GM19193 (cell line): Measurements from ENCODE around the gene RAP1GAP.

ENCODE experiments used
- POLR2A ChIP-seq: IDR thresholded peaks from 4 replicates; pipeline ENCODE4 v1.6.1; 2011; ENCODE audit not compliant: insufficient read depth, insufficient read length; ENCODE audit errors: extremely low read depth

Gene RAP1GAP

DNA sequence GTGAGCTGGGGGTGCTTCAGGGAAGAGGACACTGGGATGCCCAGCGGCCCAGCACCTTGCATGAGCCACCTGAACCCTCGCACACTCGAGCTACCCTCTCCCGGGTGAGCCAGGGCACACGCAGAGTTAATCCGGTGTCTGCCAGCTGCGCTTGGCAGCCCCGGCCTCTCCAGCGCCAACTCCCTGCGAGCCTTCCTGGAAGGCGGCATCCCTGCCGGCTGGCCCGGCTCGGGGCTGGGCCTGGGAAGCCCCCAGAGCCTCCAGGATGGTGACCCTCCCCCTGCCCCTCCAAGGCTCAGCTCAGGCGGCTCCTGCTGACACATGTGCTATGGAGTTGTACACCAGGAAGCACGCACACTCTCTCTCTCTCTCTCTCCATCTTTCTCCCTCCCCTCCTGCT lies 48.7 kb downstream of the RAP1GAP start:
- TF ChIP-seq POLR2A: no peak

DNA sequence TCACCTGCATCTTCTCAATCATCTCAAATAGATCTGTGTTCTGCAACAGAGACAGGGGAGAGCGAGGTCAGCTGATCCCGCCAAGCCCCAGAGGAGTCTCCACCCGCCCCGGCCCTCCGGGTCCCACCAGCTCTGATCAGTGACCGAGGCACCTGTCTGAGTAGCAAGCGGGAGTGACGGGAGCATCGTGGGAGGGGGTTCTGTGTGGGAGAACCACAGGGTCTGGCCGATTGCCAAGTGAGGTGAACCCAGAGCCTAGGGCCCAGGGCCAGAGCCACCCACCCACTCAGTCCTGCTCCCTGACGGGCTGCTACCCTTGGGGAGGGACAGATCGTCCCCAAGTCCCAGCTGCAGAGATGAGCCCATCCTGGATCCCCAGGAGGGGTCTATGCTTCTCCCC lies 49.1 kb downstream of the RAP1GAP start:
- no peak for TF ChIP-seq POLR2A

DNA sequence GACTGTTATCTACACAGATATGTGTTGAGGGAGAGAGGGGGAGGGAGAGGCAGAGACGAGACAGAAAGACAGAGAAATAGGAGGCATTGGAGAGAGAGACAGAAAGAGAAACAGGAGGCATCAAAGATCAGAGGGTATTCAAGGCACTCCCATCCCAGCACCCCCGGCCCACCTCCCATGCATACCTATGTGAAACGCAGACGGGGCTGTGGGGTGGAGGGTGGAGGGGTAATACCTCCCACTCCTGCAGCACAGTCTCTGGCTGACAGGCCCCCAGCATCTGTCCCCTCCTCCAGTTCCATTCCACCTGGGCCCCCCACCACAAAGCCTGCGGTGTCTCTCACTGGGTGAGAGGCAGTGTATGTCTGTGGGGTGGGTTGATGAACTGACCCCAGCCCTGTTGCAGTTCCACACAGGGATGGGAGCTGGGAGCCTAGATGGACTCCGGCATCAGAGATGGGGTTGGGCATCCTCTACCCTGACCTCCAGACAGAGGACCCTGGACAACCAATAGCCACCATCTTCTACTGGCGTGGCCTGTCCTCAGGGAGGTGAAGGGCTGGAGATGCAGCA lies 49.7 kb downstream of the RAP1GAP start:
- no peak for TF ChIP-seq POLR2A

DNA sequence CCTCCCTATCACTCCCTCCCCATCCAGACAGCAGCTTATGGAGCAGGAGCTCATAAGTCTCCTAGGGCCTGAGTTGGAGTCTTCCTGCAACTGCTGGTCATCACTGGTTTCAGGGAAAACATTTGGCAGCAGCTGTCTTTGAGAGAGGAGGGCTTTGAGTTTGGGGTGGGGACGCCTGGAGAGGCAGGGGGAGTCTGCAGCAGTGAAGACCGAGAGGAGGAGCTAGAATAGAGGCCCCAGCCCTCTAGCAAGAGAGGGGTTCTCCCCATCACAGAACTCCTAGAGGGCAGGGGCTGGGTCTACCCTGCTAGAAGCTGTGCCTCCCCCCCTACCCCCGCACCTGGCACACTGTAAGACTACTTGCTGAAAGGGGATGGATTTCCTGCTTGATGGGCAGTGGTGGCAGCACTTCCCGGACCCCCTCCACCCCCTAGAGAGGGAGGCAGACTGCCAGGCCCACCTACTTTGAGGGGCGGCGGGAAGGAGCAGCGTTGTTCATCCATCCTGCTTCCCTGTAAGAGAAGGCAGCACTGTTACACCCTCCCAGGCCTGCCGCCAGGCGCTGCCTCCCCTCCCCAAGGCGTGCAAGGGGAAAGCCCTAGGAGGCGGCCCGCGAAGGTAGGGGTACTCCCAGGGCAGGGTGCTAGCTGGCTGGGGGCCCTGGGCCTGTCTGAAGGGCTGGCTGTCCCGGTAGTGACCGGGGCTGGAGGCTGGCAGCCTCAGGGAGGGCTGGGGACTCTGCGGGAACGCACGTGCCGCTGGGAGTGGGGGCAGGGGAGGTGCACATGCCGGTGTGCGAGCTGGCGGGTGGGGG lies 50.4 kb downstream of the RAP1GAP start:
- no peak for TF ChIP-seq POLR2A

DNA sequence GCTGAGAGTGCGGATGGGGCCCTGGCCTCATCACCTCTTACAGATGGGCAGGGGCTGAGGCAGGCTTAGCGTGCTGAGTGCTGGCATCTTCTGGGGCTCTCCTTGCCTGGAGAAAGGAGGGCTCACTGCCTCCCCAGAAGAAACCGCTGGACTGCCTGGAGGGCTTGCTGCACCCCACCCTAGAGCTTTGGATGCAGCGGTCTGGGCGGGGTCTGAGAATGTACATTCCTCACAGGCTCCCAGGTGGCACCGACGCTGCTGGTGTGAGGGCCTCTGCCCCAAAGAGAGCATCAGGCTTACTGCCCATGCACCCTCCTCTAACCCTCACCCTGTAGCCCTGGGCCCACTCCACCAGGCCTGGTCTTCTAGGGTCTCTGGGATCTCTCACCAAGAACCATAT lies 51.1 kb downstream of the RAP1GAP start:
- TF ChIP-seq POLR2A: no peak

DNA sequence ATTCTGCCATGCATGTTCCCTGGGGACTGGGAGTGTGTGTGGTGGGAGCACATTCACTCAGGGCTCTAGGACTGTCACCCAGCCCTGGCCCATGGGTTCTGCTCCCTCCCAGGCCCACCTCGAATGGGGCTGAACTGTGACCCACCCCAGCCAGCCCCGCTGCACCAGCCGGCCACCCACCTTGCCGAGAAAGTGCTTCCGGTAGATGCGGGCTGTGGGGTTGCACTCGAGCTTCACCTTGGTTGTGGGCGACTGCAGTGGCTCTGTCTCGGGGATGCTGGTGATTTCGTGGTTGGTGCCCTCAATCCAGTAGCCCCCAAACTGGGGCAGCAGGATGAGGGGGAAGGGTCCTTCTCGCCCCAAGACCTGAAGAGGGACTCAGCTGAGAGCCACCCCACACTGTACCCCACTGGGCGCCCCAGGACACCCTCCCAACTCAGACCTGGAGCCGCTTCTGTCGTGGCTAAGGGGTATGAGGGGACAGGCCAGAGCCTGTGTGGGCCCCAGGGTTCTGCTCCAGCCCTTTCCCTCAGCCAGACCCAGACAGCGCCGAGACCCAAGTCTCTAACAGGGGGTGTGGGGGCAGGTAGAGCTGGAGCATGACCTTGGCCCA lies 51.9 kb downstream of the RAP1GAP start:
- no peak for TF ChIP-seq POLR2A

DNA sequence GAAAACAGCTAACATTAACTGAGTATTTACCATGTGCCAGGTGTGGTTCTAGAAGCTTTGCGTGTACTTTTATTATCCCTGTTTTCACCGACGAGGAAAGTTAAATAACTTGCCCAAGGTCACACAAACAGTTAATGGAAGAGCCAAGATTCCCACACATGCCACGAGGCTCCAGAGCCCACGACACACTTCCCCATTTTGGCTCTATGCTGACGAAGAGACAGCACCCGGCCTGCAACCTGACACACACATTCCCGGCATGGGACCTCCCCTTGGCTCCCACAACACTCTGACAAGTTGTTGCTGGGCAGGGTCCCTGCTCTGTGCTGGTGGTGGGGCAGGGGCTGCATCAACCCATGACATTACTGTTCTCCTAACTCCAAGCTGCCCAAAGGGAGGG lies 52.8 kb downstream of the RAP1GAP start:
- no peak for TF ChIP-seq POLR2A

DNA sequence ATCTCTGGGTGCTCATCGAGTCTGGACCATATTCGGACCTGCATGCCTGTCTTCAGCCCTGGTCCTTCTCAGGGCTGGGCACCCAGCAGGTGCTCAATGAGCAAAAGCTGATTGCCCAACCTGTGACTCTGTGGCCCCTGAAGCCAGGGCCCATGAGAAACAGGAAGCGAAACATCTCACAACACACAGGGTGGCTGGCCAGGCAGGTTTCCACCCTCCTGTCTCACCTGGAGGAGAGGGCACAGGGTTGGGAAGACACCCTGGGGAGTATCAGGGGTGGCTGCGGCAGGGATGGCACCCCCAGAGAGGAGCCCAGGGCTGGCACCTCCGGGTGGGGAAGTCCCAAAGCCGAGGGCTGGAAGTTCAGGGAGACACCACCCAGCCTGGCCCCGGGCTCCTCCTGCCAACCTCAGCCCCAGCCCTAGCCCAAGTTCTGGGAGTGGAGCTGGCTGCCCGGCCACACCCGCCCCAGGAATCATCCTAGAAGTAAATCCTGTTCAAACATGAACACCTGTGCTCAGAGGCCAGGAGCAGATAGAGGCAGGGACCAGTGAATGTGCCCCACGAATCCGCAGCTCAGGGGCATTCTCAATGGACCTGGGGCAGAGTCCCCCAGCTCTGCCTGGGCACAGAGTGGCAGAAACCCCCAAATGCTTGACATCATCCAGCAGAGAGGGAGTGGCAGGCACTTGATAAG lies 54.6 kb downstream of the RAP1GAP start:
- TF ChIP-seq POLR2A: no peak

DNA sequence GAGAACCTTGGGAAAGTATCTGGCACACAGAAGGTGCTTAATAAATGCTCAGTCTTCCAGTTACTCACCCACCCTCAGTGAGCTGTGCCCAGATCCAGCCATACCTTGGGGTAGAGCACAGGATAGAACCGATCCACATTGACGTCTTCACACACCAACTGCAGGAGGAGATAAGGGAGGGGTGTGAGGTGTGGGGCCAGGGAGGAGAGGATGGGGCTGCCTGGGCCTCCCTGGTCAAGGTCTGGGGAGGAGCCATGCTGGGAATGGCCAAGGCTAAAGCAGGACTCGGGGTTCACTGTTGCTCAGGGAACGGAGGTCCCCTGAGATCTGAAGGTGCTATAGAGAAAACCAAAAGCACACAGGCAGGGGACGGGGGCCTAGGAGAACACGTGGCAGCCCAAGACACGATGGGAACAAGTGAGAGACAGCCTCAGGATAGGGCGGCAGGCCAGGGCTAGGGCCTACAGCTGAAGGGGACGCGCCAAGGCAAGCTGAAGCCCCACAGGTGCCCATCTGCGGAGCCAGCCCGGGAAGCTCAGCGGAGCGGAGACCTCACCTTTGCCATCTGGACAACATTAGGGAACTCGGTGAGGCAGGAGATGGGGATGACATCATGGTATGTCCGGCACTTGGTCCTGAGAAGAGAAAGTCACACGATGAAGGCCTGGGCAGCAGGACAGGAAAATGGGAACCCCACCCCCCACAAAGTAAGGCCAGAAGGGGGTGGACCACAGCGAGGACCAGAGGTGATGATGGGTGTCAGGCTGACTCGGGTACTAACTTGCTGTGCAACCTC lies 55.9 kb downstream of the RAP1GAP start:
- TF ChIP-seq POLR2A: no peak

DNA sequence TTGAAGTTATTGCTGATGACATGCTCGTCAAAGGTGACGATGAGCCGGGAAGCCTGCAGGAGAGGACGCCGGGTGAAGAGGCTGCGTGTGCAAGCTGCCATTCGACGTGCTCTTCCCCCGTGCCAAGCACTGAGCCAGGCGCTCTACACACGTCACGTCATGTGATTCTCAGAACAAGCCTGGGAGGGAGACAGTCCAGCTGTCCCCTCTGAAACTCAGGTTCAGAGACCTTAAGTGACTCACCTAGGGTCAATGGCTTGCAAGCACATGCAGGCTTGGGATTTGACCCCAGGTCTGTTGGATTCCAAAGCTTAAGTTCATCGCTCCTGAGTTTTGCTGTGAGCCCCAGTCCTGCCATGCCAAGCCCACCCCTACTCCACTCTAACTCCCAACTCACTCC lies 57.1 kb downstream of the RAP1GAP start:
- TF ChIP-seq POLR2A: no peak

DNA sequence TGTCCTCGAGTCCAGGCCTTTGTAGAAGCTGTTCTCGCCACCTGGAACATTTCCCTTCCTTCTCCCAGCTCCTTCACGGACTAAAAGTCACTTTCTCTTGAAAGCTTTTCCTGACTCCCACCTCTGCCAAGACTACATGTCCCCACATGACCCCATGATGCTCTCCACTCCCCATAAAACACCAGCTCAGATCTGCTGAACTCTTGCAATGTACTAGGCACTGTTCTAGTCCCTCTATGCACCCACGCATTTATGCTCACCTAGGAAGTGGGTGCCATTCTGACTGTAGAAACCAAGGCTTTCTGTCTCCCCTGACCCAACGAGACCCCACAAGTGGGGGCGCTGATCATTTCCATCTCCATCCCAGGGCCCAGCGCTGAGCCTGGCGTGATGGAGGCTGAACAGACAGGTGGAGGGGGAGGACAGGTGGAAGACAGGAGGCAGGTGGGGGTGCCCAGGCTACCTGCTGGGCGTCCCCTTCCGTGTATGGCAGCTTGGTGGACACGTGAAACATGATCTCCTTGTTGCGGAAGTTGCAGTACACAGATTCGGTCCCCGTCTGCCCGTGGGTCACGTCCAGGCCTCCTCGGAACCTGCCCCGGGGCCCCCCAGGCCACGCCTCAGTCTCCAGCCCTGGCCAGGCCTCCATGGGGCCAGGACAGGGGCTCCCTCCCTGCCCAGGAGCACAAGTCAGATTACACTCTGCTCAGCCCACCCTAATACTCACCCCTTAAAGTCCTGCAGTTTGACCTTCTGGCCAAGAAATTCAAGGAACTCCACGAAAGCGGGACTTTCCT lies 58.0 kb downstream of the RAP1GAP start:
- TF ChIP-seq POLR2A: no peak

DNA sequence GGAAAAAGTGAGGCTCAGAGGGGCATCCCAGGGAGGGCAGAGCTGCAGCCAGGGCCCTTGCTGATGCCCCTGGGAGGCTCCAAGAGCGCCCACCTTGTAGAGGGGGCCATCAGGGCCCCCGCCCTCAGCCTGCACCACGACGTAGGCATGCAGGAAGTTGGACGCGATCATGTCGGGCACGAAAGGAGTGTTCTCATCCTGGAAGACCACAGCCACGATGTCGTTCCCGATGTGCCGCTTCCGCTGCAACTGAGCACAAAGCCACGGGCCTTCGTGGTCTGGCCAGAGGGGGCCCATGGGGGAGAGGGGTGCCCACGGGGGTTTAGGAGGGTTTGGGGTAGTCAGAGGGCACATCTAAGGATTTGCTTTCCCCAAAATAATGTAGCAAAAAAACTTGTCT lies 59.1 kb downstream of the RAP1GAP start:
- TF ChIP-seq POLR2A: no peak

DNA sequence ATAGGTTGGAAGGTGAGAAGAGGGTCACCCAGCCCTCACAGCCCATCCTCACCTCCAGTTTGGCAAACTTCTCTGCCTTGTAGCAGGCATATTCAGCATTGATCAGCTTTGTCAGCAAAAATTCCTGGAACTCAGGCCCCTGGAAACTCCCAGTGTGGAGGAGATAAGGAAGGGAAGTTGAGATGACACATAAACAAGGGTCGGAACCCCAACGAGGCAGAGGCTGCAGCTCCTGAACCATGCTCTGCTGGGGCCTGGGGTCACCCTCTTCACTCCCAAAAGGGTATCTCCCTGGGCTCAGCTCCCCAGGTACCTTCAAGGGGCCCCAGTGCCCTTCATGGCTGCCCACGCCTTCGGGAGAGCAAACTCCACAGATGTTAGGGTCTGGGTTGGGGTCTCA lies 60.4 kb downstream of the RAP1GAP start:
- no peak for TF ChIP-seq POLR2A

DNA sequence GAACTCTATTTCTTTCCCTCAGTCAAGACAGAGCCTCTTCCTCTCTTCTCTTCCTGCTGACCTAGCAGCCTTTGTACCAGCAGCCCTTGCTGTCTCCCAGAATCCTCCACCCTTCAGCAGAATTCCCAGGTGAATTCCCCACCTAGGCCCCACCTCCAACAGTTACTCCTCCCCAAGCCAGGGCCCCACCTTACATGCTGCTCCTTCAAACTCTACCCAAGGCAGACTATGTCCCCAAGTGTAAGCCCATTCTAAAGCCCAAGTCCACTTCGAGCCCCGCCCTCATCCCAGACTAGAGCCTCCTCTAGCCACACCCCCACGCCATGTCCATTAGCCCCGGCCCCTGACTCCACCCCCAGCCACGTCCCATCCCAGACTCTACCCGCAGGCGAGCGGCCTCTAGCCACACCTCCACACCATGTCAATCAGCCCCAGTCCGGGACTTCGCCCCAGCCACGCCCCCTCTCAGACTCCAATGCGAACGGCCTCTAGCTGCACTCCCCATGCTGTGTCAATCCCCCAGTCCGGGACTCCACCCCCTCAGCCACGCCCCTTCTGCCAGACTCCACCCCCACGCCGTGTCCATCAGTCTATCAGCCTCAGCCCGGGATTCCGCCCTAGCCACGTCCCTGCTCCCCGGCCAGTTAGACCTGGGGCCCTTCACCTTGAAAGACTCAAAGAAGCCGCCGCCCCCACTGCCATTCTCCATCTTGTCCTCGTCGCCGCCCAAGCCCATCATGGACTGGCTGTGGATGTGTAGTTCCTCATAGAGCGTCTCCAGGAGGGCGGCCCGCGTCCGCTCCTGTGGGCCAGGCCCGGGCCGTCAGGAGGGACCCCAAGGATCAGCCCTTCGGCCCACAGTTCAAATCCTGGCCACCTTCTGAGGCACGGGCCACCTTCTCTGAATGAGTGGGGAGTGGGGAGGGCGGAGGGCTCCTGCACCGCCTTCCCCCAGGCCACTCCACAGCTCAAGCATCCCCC lies 61.3 kb downstream of the RAP1GAP start:
- TF ChIP-seq POLR2A: no peak
